NK-92 (cell line): ENCODE measurements around the gene ZC3H14.

ENCODE experiments used
- DNase-seq: peaks from one replicate; lab custom pipeline; 2025; ENCODE audit not compliant: unreplicated experiment; lab: John Stamatoyannopoulos, UW

Gene ZC3H14

GRCh38 chr14:88551094-88551870, 11.6 kb upstream of the ZC3H14 start:
- no peak for DNase-seq

DNA sequence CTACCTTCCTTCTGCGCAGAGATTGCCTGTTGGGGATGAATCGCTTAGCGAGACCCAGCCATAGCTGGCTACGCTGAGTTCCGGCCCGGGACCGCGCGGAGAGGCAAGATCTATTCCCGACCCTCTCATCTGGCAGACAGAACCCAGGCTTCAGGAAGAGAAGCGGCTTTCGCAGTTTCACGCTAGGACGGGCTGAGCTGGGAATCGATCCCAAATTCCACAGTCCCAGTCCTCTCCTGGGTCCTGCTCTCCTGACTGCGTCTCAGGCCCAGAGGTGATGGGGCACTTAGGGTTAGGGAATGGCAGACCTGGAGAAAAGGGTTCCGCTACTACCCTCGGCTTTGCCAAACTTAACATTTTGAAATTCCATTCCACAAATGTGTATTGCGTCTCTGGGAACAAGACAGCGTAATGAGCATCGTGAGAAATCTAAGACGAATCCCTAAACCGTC, 10.8 kb upstream of the ZC3H14 start:
- no peak for DNase-seq

DNA sequence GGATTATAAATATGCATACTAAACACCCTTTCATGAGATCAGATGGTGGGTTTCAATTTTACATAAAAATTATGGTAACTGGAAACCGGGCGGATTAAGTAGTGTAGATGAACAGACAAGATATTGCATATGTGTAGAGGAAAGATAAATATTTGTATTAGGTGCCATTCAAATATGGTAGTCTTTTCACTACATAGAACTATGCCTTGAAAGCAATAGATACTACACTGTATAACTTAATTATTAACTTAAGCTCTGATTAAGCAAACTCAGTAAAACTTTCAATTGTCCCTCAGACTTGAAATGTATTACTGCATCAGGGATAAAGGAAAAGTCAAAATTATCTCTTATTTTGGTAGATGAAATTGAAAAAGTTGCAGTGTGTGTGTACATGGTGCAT, 10.0 kb upstream of the ZC3H14 start:
- DNase-seq, result no peak

DNA sequence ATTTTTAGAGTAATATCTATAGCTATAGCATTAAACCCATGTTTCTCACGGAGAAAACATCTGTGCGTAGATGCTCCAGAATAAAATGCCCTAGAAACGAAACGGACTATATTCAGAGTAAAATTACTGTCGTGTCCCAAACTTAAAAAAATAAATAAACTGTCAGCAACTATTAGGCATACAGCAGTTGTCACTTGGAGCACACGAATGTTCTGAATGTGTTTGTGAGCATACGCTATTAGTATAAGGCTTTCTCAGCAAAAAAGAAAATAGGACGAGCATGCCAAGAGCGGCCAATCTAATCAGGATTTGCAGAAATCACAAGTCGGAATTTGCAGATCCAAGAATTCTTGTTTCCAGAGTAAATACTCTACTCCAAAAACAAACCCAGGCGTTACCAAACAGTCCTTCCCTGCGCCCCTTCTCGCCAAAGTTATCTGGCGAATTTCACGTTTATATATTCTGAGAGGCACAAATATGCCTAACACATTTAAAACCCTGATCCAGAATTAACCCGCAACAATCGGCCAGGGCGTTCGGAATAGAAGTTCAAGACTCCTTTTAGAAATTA, 8.9 kb upstream of the ZC3H14 start:
- no peak for DNase-seq

DNA sequence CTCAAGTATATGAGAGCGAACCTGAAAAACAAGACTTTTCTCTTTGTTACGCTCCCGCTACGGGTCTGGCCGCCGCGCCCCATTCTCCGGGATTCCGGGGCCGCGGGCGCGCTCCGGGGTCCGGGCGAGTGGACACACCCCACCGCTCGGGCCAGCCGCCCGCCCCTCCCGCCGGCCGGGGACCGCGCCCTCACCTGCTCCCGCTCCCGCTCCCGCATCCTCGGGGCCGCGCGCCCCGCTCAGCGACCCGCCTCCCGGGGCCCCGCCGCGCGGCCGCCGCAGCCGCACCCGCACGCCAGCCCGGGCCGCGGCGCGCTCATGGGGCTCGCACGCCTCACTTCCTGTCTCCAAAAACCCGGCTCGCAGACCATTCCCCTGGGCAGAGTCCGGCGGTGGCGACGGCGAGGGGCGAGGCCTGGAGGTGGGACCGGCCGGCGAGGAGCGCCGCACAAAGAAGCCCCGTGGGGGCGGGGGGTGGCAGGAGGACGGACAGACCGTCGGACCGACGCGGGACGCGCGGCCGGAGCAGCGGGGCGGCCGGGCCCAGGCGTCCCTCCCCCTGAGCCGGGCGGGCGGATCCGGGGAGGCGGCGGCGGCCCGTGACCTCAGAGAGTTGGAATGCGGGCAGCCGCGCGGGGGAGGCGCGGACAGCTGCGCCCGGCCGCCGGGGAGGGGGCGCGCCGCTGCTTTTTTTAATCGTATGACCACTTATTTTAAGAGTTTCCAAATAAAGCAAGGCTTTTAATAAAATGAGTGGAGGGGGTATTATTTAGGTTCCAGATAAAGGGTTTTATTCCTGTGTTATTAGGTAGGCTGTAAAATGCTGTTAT, 8.2 kb upstream of the ZC3H14 start, which contains the start of gene PTPN21:
Gene PTPN21 (minus strand): TSS at position 551 of the 830 bp plus-strand sequence. CDS start 4,590 bp downstream, outside the sequence.
- no peak for DNase-seq

GRCh38 chr14:88556581-88556980, 6.3 kb upstream of the ZC3H14 start:
- no peak for DNase-seq

- DNase-seq, result no peak
These were observed 3.0 kb upstream of the ZC3H14 start for GRCh38 chr14:88559852-88560251.

- DNase-seq, result no peak
These were observed 356 bp upstream of the ZC3H14 start for GRCh38 chr14:88562532-88562830.

DNA sequence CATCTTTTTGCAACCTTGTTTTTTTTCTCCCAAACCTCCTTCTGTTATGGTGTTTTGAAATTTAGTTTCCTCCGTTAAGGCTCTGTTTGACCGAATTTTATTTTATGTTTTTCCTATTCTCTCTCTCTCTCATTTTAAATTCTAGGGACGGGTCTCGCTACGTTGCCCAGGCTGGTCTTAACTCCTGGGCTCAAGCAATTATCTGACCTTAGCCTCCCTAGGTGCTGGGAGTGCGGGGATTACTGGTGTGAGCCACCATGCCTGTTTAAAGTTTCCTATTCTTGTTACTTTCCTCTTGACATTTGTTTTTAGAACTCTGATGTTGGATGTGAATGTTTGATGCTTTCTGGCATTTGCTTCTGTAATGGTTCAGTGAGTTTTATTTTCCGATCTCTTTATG, 1.0 kb downstream of the ZC3H14 start:
- no peak for DNase-seq

DNA sequence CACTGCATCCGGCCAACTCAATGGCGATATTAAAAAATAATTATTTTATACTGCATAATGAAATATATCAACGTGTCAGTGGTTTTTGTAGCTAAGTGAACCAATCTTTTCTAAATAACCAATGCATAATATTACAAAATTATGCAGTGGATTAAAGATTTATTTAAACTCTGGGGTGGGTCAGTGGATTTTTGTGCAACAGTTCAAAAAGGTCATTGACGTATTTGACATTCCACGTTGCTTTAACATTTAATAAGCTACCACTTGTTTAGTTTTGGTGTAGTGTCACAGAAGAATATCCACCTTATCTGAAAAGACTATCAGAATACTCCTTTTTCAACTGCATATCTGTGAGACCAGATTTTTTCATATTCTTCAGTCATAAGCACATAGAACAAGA, 2.6 kb downstream of the ZC3H14 start:
- DNase-seq, result no peak

DNA sequence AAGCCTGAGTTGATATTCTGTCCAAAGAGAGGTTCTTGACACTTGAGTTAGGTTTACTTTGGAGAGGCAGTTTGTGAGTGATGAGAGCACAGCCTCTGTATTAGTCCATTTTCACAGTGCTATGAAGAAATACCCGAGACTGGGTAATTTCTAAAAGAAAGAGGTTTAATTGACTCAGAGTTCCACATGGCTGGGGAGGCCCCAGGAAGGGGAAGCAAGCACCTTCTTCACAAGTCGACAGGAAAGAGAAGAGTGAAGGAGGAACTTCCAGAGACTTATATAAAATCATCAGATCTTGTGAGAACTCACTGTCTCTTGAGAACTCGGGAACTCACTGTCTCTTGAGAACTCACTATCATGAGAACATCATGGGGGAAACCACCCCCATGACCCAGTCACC, 5.4 kb downstream of the ZC3H14 start:
- DNase-seq, result no peak

GRCh38 chr14:88572117-88572516, 9.3 kb downstream of the ZC3H14 start:
- DNase-seq, result no peak

DNA sequence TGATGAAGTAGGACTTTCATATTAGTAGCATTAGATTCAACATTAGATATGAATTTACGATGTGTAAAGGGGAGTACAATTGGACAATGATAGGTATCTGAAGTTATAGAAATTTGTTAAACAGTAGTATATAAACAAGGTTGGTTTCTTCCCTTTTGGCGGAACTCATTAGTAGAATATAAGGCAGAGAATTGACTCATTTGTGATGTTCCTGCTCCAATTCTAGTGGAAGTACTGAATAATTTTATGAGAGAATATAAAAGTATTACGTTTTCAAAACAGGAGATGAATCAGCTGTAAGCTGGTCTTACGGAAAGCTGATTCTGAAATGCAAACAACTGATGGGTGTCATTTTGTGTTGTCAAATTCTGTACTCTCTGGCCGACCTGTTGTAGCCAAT, 13.4 kb downstream of the ZC3H14 start:
- DNase-seq, result no peak

- DNase-seq, result no peak
These were observed 21.6 kb downstream of the ZC3H14 start for GRCh38 chr14:88584451-88584850.

DNA sequence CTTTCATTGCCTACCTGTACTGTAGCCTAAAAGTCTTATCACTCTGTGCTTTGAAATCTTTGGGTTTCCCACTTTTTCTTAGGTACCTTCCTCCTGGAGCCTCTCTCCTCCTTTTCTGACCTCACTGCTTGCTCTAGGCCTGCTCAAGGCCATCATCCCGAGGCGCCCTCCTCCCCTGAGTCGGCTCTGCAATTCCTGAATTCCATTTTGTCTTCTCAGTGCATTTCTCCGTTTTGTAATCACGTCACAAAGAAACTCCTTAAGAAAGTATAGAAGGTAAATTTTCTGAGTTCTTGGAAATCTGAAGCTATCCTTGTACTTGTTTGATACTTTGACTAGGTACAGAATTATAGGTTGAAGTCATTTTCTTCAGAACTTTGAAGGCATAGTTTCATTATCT, 25.2 kb downstream of the ZC3H14 start:
- DNase-seq, result no peak

GRCh38 chr14:88590173-88590572, 27.3 kb downstream of the ZC3H14 start:
- DNase-seq, result no peak

DNA sequence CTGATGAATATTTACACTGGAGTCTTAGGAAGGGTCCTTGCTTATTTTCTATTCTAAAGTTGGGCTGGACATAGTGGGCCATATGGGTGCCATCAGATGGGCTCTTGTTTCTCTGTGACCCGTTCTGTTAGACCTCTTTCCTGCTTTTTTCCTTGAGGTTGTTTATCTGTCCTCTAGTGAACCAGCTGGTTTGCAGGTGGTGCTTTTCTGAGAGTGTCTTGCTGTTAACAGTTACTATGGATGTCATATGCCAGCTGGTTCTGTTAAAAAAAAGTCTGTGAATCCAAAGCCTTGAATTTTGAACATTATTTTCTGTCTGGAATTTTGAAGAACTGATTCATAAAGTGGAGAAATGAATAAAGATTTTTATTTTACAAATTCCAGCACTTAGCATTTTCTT, 29.2 kb downstream of the ZC3H14 start:
- no peak for DNase-seq

DNA sequence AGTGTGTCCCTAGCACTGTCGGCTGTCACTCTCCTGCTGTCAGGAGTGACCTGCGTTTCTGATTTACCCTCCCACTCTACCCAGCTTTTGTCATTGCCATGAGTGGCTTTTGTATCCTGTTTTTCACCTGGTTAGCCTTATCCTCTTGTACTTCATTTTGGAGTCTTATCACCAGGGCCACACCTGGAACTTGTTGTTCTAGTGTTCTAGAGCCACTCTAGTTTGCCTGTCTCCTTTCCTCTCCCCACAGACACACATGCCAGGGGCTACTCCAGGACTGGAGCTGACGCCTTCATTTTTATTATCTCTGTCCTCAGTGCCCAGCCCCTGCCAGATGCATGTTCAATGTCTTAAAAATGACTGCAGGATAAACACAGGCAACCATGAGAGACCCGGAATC, 34.2 kb downstream of the ZC3H14 start:
- DNase-seq, result no peak

DNA sequence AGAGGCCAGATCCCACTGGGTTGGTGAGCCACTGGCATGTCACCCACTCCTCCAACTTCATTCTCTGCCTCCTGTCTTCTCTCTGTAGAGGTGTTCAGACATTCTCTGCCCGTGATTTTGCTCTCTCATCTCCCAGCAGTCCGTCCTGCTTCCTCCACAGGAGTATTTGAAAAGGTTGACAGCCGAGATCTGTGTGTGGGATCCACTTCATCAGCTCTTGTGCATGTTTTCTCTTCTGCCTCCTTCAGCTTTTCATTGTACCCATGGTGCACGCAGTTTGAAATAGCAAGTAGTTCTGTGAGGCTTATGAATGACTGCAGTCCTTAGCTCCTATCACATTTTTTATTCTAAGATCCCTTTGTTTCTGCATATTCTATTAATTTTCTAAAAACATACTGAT, 34.8 kb downstream of the ZC3H14 start:
- no peak for DNase-seq

DNA sequence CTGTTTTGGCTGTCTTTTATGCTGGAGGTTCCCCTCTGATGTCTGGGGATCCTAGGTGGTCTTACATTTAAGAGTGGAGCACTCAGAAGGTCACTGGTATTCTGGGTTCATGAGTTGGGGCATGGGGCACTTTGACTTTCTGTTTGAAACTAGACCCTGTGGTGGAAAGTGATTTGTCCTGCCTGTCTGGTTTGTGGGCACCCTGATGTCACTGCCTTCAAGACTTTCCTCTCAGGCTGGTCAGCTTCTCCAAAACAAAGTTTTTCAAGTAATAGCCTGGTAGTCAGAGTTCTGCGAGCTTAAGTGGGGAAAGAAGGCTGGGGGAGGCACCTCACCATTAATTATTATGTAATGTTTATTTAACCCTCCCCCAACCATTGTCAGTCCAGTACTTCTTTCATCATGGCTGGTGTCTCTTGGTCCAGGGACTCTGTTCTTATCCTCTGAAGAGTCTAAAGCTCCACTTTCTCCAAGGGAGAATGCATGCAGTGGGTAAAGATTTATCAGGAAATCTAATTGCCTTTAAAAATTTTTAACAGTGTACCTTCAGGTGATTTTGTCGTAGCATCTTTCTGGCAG, 35.3 kb downstream of the ZC3H14 start:
- no peak for DNase-seq

DNA sequence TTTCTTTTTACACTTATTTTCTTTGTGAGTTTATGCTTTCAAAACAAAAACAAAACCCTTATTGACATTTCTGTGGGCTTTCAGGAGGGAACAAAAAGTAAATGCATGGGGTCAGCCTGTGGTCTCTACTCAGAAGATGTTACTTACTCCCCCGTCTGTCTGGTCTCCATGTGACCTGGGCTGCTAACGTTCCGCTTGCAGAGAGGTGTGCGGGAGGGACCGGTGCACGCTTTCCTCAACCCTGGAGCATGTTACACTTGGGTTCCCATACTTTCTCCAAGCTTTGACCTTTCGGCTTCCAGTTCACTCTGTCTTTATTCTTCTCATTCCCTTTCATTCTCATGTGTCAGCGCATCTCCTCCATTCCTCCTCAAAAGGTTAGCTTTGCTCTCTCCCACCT, 36.5 kb downstream of the ZC3H14 start:
- no peak for DNase-seq
